ENCODE measurements around the gene TMPRSS9.

The TMPRSS9 gene

GRCh38 chr19:2425622-2426581, 65.8 kb downstream of the TMPRSS9 start:
- no peak for TF ChIP-seq CTCF (IDR thresholded peaks at IDR 0.05; ENCODE audit: extremely low read depth, missing control alignments)
- DNase-seq (ENCODE audit: low spot score): no peak

DNA sequence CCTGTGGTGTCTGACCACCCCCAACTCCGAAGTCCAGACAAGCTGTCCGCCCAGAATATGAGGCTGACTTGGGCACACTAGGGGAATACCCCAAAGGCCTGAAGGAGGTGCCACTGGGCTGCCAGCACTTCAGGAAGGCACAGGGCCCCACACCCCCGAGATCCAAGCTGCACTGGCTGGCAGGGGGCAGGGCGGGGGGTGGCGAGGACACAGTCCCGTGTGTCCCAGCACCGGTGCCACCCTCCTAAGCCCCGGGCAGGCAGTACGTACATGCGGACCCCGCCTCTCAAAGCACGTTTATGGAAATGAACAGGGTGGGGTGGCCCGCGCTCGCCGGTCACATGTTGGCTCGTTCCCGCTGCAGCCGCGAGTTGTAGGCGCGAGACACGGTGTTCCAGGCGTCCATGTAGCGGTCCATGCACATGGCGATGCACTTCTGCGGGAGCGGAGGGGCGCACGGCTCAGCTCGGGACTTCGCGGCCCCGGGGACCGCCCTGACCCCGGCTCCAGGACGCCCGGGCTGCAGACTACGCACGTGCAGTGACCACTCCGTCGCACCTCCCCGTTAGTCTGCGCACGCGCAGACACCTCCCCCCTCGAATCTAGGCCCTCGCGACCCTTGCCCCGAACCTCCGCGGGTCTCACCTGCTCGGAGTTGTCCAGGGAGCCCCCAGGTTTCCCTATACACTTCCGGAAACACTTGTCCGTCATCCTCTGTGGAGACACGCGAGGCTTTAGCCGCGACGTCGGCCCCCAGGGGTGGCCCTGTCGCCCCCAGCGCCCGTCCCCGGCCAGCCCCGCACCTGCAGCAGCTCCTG, 66.8 kb downstream of the TMPRSS9 start:
- DNase-seq (ENCODE audit: low spot score): peak; percentile 87
- no peak for TF ChIP-seq CTCF (IDR thresholded peaks at IDR 0.05; ENCODE audit: extremely low read depth, missing control alignments)

DNA sequence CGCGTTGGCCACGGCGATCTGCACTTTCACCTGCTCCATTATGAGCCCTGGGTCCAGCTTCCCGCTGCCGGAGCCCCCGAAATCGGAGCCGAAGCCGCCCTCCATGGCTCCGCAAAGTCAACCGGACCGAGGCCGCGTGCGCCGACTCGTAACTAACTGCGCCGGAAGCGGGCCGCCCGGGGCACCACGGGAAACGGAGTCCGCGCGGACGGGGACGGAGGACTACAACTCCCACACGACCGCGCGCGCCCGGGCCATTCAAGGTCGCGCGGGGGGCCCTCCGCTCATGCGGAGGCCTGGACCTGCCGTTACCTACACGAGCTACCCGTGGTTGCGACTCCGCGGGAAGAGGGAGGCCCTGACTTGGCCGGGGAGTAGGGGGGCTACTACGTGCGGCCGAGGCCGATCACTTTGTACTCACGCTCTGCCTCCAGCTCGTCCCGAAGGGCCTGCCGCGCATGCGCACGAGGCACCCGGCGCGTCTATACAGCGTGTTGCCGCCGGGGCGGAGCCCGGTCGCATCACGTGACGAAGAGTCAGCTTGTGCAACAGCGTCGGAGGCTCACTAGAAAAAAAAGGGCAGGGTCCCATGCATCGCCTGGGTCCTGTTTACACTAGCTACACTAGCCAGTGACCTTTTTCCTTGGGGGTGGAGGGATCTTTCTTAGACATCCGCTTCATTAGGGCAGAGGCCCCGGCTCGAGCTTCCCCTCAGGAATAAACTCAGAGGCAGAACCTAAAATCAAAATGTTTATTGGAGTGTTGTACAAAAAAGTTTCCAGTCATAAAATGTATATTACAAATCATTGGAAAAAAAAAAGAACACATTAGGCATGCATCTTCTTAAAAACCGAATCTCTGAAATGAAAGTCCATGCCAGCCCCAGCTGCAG, 67.6 kb downstream of the TMPRSS9 start, which contains the start of gene TIMM13:
TSS of gene TIMM13 (minus strand) at position 158 of the 892 bp plus-strand sequence. CDS start at position 105, 53 bp downstream.
- DNase-seq (ENCODE audit: low spot score): peak; percentile 99
- no peak for TF ChIP-seq CTCF (IDR thresholded peaks at IDR 0.05; ENCODE audit: extremely low read depth, missing control alignments)

- DNase-seq (ENCODE audit: low spot score): no peak
- TF ChIP-seq CTCF (IDR thresholded peaks at IDR 0.05; ENCODE audit: extremely low read depth, missing control alignments): no peak
These were observed 68.2 kb downstream of the TMPRSS9 start for GRCh38 chr19:2428321-2428690.

- TF ChIP-seq CTCF (IDR thresholded peaks at IDR 0.05; ENCODE audit: extremely low read depth, missing control alignments): no peak
- no peak for DNase-seq (ENCODE audit: low spot score)
These were observed 69.0 kb downstream of the TMPRSS9 start for GRCh38 chr19:2428756-2429711.

DNA sequence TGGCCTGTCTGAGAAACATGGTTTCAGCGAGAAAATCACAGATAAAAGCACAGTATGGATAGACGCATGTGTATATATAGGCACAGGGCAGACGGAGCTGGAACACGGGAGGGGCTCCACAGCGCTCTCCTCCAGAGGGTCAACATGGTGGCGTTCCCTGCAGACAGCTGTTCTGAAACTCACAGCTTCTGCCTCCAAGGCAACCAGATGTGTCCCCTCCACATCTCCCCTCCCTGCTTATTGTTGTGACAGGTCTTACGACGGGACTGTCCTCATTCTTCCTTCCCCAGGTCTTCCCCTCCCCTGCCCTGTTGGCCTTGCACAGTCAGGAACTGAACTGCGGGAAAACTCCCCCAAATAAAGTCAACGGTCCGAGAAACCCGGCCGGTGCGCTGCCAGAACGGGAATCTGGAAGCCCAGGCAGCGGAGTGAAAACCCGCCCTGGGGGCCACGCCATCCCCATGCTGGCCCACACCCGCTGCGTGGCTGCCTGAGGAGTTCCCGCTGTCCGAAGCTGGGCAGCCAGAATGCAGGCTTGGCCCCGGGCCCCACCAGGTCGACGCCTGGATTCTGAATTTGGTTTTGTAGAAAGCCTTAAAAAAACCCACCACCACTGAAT, 70.0 kb downstream of the TMPRSS9 start:
- TF ChIP-seq CTCF (IDR thresholded peaks at IDR 0.05; ENCODE audit: extremely low read depth, missing control alignments): no peak
- DNase-seq (ENCODE audit: low spot score): no peak
